GM18498 (cell line): ENCODE measurements around the gene UVRAG.

ENCODE experiments used
- ATAC-seq: cut with Tn5 transposase; IDR thresholded peaks from one replicate; pipeline ENCODE4 v1.9.1; 2021; ENCODE audit warnings: mild to moderate bottlenecking, moderate library complexity; ENCODE audit not compliant: unreplicated experiment

Gene UVRAG

GRCh38 chr11:76131671-76132631 is 316.9 kb downstream of the UVRAG start:
- ATAC-seq: no peak

GRCh38 chr11:76134239-76134638 is 319.2 kb downstream of the UVRAG start:
- ATAC-seq: no peak

- no peak for ATAC-seq
Observed at GRCh38 chr11:76135491-76135890, 320.5 kb downstream of the UVRAG start.

GRCh38 chr11:76139314-76139713 is 324.3 kb downstream of the UVRAG start:
- ATAC-seq: no peak

GRCh38 chr11:76140912-76141574 is 326.0 kb downstream of the UVRAG start:
- ATAC-seq: no peak

- no peak for ATAC-seq
Observed at GRCh38 chr11:76141901-76142588, 327.0 kb downstream of the UVRAG start.

- no peak for ATAC-seq
Observed at GRCh38 chr11:76143274-76143673, 328.3 kb downstream of the UVRAG start.

GRCh38 chr11:76147106-76147740 is 332.2 kb downstream of the UVRAG start:
- ATAC-seq: no peak

- no peak for ATAC-seq
Observed at GRCh38 chr11:76148231-76148630, 333.2 kb downstream of the UVRAG start.

GRCh38 chr11:76148941-76149613 is 334.1 kb downstream of the UVRAG start:
- ATAC-seq: no peak

- ATAC-seq: no peak
Observed at GRCh38 chr11:76149713-76150112, 334.7 kb downstream of the UVRAG start.

- ATAC-seq: no peak
Observed at GRCh38 chr11:76150141-76150540, 335.1 kb downstream of the UVRAG start.

- ATAC-seq: no peak
Observed at GRCh38 chr11:76151556-76152085, 336.6 kb downstream of the UVRAG start.

GRCh38 chr11:76152086-76152681 is 337.2 kb downstream of the UVRAG start:
- ATAC-seq: no peak

GRCh38 chr11:76152741-76153570 is 337.9 kb downstream of the UVRAG start:
- peak; percentile 59 for ATAC-seq

GRCh38 chr11:76153571-76153923 is 338.5 kb downstream of the UVRAG start:
- no peak for ATAC-seq

- no peak for ATAC-seq
Observed at GRCh38 chr11:76155500-76156227, 340.7 kb downstream of the UVRAG start.

GRCh38 chr11:76156971-76157427 is 342.0 kb downstream of the UVRAG start:
- no peak for ATAC-seq
